HepG2 (cell line): Measurements from ENCODE around the gene WFDC13. TPM values are rescaled to one million over a fixed set of nuclear protein-coding genes. Genes with fewer than 3 reads are reported as not detected.

Experiments
- CBX5 ChIP-seq: sonication (generic); formaldehyde crosslinking; IDR thresholded peaks from 2 replicates; pipeline ENCODE4 v1.4.0; 2020; ENCODE audit warnings: missing genetic modification reagents, borderline replicate concordance
- CENPT ChIP-seq: sonication (generic); formaldehyde crosslinking; IDR thresholded peaks from 2 replicates; pipeline ENCODE4 v1.8.0; 2022; ENCODE audit warnings: low read depth, mild to moderate bottlenecking, moderate library complexity, missing genetic modification reagents
- CREB3 ChIP-seq: sonication (generic); formaldehyde crosslinking; IDR thresholded peaks from 2 replicates; pipeline ENCODE4 v1.5.0; 2020; ENCODE audit warnings: missing genetic modification reagents
- ELF4 ChIP-seq: sonication (generic); formaldehyde crosslinking; IDR thresholded peaks from 2 replicates; pipeline ENCODE4 v1.5.0; 2020; ENCODE audit warnings: missing genetic modification reagents, mild to moderate bottlenecking, moderate library complexity, borderline replicate concordance
- FOXP1 ChIP-seq, 2 experiments: fragments of 450-650 bp in 1 of 2; IDR thresholded peaks; 2 replicates each; pipeline ENCODE4 v1.6.1; 2017 to 2018; ENCODE audit warnings: antibody characterized with exemption in 1 of 2
- IRX3 ChIP-seq: sonication (generic); formaldehyde crosslinking; IDR thresholded peaks from 2 replicates; pipeline ENCODE4 v1.8.1; 2023; ENCODE audit warnings: mild to moderate bottlenecking, low read depth, missing genetic modification reagents, borderline replicate concordance
- KLF9 ChIP-seq: IDR thresholded peaks from 2 replicates; pipeline ENCODE4 v1.6.1; 2016; ENCODE audit warnings: low read depth
- MED1 ChIP-seq: sonication (generic); formaldehyde crosslinking; IDR thresholded peaks from 2 replicates; pipeline ENCODE4 v1.4.0; 2020; ENCODE audit warnings: missing genetic modification reagents
- MLLT10 ChIP-seq: sonication (generic); formaldehyde crosslinking; IDR thresholded peaks from 2 replicates; pipeline ENCODE4 v1.4.0; 2020; ENCODE audit warnings: missing genetic modification reagents
- NFIB ChIP-seq: sonication (generic); formaldehyde crosslinking; IDR thresholded peaks from 2 replicates; pipeline ENCODE4 v1.9.0; 2021; ENCODE audit warnings: missing genetic modification reagents, mild to moderate bottlenecking, borderline replicate concordance
- NFYB ChIP-seq: sonication (generic); formaldehyde crosslinking; IDR thresholded peaks from 2 replicates; pipeline ENCODE4 v1.4.0; 2020; ENCODE audit warnings: missing genetic modification reagents
- NR2F1 ChIP-seq, 2 experiments: fragments of 450-650 bp in 1 of 2; formaldehyde crosslinking in 1 of 2; IDR thresholded peaks; 2 replicates each; pipeline versions ENCODE4 v1.5.0 to v1.6.1; 2016 to 2020; ENCODE audit warnings: mild to moderate bottlenecking in 1 of 2, missing compliant biosample characterization in 1 of 2, missing genetic modification reagents in 1 of 2, moderate library complexity in 1 of 2
- SAP130 ChIP-seq: IDR thresholded peaks from 2 replicates; pipeline ENCODE4 v1.6.1; 2016; ENCODE audit warnings: low read depth
- SKIL ChIP-seq: sonication (generic); formaldehyde crosslinking; IDR thresholded peaks from 2 replicates; pipeline ENCODE4 v1.8.0; 2022; ENCODE audit warnings: missing genetic modification reagents, mild to moderate bottlenecking, moderate library complexity, borderline replicate concordance
- SOX13 ChIP-seq, 3 experiments: fragments of 450-650 bp in 1 of 3; sonication (generic) in 1 of 3; formaldehyde crosslinking in 1 of 3; IDR thresholded peaks in 2 of 3; conservative IDR thresholded peaks in 1 of 3; 2 replicates each; pipeline versions ENCODE4 v1.5.0 to v1.6.1; 2016 to 2020; ENCODE audit warnings: antibody characterized with exemption in 1 of 3, mild to moderate bottlenecking in 1 of 3, missing compliant biosample characterization in 1 of 3, missing genetic modification reagents in 1 of 3, moderate library complexity in 1 of 3
- TMF1 ChIP-seq: sonication (generic); formaldehyde crosslinking; IDR thresholded peaks from 2 replicates; pipeline ENCODE4 v1.8.1; 2022; ENCODE audit warnings: low read depth, missing genetic modification reagents
- UBTF ChIP-seq: sonication (generic); formaldehyde crosslinking; IDR thresholded peaks from 2 replicates; pipeline ENCODE4 v1.4.0; 2020; ENCODE audit warnings: mild to moderate bottlenecking, missing genetic modification reagents
- YEATS2 ChIP-seq: sonication (generic); formaldehyde crosslinking; IDR thresholded peaks from 2 replicates; pipeline ENCODE4 v1.4.0; 2020; ENCODE audit warnings: missing genetic modification reagents, borderline replicate concordance
- ZFP1 ChIP-seq: IDR thresholded peaks from 2 replicates; pipeline ENCODE4 v1.6.1; 2016
- ZNF12 ChIP-seq: sonication (generic); formaldehyde crosslinking; IDR thresholded peaks from 2 replicates; pipeline ENCODE4 v1.5.0; 2020; ENCODE audit warnings: missing genetic modification reagents
- ZNF30 ChIP-seq: sonication (generic); formaldehyde crosslinking; IDR thresholded peaks from 2 replicates; pipeline ENCODE4 v1.5.0; 2020; ENCODE audit warnings: mild to moderate bottlenecking, missing genetic modification reagents
- ZNF652 ChIP-seq: IDR thresholded peaks from 2 replicates; pipeline ENCODE4 v1.6.1; 2016; ENCODE audit warnings: low read depth, borderline replicate concordance
- polyA plus RNA-seq, 8 experiments: library from polyadenylated mRNA; depleted of rRNA in 3 of 8; stranded (reverse) in 7 of 8; unstranded in 1 of 8; fragments of >200 nt; fragmentation: Illumina TruSeq in 4 of 8; extraction: Trizol in 4 of 8; gene quantifications; 2 replicates each; pipeline versions ENCODE4 v1.2.1 to v1.2.3, GENCODE V29; 2011 to 2016; ENCODE audit warnings: low read depth in 4 of 8, missing spikeins in 1 of 8, mixed read lengths in 1 of 8; ENCODE audit not compliant: insufficient read depth in 1 of 8
- total RNA-seq, 5 experiments: library from RNA; depleted of rRNA; stranded (reverse); fragments of >200 nt; fragmentation: Illumina TruSeq; extraction: Trizol; gene quantifications; 2 replicates each; pipeline ENCODE4 v1.2.3, GENCODE V29; 2016; ENCODE audit warnings: low read depth in 1 of 5
- TF ChIP-seq, protein P1 (sequence below): sonication (generic); formaldehyde crosslinking; conservative IDR thresholded peaks from 2 replicates; pipeline ENCODE4 v1.4.0; 2020; ENCODE audit warnings: missing genetic modification reagents

The WFDC13 gene
- total and polyA plus RNA-seq, 2 of the 13 experiments (the other 11 are each of a cell fraction or from before 2014, with no cell fraction given), result not detected

- TF ChIP-seq, protein P1, sequence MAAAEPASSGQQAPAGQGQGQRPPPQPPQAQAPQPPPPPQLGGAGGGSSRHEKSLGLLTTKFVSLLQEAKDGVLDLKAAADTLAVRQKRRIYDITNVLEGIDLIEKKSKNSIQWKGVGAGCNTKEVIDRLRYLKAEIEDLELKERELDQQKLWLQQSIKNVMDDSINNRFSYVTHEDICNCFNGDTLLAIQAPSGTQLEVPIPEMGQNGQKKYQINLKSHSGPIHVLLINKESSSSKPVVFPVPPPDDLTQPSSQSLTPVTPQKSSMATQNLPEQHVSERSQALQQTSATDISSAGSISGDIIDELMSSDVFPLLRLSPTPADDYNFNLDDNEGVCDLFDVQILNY (CRISPR knock-in tag), result no peak
- TF ChIP-seq NFYB (no peak), SOX13 (IDR thresholded peaks at IDR 0.05) (no peak), SOX13 (CRISPR knock-in tag; conservative IDR thresholded peaks at IDR 0.05 in 1 of 2, IDR thresholded peaks at IDR 0.05 in 1 of 2) (peak in 1 of 2 experiments; percentile 91; a peak in 2 of 4 replicates), MED1 (CRISPR knock-in tag) (peak; percentile 33; the same call in 1 of the 2 replicates), ZFP1 (peak; percentile 45; the same call in 1 of the 2 replicates), CBX5 (peak; percentile 70; the same call in 1 of the 2 replicates), IRX3 (no peak), UBTF (CRISPR knock-in tag) (no peak), ELF4 (CRISPR knock-in tag) (no peak), NR2F1 (CRISPR knock-in tag; IDR thresholded peaks at IDR 0.05) (peak; percentile 44 to 77; a peak in 2 of 4 replicates), CREB3 (CRISPR knock-in tag) (no peak), KLF9 (CRISPR knock-in tag) (no peak), FOXP1 (IDR thresholded peaks at IDR 0.05) (no peak), FOXP1 (CRISPR knock-in tag; IDR thresholded peaks at IDR 0.05) (peak; percentile 78), YEATS2 (CRISPR knock-in tag) (peak; percentile 25; the same call in 1 of the 2 replicates), SKIL (CRISPR knock-in tag) (0 out of 2 replicates have a peak, but pooled peaks have one; percentile 62), ZNF30 (CRISPR knock-in tag) (no peak), MLLT10 (no peak), ZNF12 (CRISPR knock-in tag) (peak; percentile 74; the same call in 1 of the 2 replicates), TMF1 (CRISPR knock-in tag) (no peak), ZNF652 (no peak), SAP130 (CRISPR knock-in tag) (peak; percentile 42; the same call in 1 of the 2 replicates), CENPT (no peak), NFIB (CRISPR knock-in tag) (no peak)
These were observed 23.3 kb downstream of the WFDC13 start (continued) for GRCh38 chr20:45725134-45725533.
